Dedifferentiated amniotic fluid mesenchymal stem cell (primary cell): ENCODE data around the gene ALG11.
"Not testable (repeated sequence)": the region's sequence is repeated elsewhere in the genome, so short reads cannot be mapped to it uniquely, and the experiment has no call there.

Experiments
- DNase-seq: peaks from one replicate; pipeline ENCODE4 v3.0.0-alpha.2; 2016; ENCODE audit errors: extremely low spot score

The ALG11 gene

DNA sequence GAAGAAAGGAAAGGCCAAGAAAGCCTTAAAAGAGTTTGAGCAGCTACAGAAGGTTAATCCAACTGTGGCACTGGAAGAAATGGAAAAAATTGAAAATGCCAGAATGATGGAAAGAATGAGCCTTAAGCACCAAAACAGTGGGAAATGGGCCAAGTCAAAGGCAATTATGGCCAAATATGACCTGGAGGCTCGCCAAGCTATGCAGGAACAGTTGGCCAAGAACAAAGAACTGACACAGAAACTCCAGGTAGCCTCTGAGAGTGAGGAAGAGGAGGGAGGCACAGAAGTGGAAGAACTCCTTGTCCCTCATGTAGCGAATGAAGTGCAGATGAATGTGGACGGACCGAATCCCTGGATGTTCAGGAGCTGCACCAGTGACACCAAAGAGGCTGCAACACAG is 17.4 kb downstream of the ALG11 start:
- DNase-seq: no peak

DNA sequence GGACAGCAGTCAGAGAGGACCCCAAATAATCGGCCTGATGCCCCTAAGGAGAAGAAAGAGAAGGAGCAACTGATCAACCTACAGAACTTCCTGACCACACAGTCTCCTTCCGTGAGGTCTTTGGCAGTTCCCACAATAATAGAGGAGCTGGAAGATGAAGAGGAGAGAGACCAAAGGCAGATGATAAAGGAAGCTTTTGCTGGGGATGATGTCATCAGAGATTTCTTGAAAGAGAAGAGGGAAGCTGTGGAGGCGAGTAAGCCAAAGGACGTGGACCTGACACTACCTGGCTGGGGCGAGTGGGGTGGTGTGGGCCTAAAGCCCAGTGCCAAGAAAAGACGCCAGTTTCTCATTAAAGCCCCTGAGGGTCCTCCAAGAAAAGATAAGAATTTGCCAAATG is 18.2 kb downstream of the ALG11 start:
- DNase-seq: not testable (repeated sequence)

DNA sequence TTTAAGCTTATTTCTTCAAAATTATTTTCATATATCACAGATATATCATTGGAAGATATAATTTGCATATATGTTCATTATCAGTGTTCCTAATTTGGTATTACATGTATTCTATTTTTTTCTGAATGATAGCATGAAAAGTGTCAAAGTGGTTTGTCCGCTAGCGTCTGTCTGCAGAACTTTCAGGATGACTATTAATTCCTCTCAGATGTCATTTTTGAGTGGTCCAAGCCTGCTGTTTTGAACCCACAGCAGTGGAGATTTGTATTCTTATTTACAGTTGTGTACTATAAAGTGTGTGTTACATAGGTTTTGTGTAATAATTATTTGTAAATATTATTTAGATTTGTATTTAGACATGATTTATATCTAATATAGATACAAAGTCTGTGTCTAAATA is 20.8 kb downstream of the ALG11 start:
- DNase-seq: no peak

DNA sequence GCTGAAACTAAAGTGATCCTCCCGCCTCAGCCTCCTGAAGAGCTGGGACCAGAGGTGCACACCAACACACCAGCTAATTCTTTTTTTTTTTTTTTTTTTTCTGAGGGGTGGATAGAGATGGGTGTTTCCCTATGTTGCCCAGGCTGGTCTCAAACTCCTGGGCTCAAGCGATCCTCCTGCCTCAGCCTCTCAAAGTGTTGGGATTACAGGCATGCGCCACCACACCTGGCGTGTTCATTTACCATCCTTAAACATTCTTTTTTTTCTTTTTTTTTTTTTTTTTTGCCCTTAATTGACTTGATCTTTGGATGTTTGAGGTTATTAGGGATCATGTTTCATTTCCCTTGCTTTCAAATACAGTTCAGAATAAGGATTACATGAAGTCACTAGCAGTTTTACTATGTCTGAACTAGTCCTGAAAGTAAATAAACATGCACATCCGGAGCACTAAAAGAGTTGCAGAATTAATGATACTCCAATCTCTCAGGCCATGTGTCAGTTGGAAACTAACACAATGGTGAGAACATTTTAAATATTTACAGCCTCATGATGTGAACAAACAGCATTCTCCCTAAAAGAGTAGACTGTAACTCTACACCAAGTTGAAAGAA is 22.5 kb downstream of the ALG11 start:
- no peak for DNase-seq

DNA sequence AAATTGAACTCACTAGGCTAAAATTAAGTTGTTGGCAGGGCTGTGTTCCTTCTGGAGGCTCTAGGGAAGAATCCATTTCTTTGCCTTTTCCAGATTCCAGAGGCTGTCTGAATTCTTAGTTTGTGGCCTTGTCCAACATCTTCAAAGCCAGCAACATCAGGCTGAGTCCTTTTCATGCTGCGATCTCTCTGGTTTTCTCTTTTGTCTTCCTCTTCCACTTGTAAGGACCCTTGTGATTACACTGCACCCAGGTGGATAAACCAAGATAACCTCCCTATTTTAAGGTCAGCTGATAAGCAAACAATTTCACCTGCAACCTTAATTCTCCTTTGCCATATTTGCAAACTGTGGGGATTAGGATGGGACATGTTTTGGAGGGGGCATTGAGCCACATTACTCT is 23.8 kb downstream of the ALG11 start:
- DNase-seq: no peak

DNA sequence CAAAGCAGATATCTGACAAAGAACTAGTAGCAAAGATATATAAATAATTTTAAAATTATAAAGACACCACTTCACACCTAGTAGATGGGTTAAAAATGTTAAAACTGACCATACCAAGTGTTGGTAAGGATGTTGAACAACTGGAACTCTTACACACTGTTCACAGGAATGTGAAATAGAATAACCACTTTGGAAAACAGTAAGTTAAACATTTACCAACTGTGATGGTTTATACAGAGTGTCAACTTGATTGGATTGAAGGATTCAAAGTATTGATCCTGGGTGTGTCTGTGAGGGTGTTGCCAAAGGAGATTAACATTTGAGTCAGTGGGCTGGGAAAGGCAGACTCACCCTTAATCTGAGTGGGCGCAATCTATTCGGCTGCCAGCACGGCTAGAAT is 31.5 kb downstream of the ALG11 start:
- DNase-seq: no peak

DNA sequence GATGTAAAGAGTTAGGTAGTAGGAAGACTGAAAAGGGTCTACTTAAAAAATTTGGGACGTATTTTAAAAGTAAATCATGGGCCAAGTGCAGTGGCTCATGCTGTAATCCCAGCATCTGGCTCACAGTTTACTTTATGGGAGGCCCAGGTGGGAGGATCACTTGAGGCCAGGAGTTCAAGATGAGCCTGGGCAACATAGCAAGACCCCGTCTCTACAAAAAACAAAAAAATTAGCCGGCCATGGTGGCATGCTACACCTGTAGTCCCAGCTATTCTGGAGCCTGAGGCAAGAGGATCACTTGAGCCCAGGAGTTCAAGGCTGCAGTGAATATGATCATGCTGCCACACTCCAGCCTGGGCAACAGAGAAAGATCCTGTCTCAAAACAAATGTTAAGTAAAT is 35.3 kb downstream of the ALG11 start:
- no peak for DNase-seq

DNA sequence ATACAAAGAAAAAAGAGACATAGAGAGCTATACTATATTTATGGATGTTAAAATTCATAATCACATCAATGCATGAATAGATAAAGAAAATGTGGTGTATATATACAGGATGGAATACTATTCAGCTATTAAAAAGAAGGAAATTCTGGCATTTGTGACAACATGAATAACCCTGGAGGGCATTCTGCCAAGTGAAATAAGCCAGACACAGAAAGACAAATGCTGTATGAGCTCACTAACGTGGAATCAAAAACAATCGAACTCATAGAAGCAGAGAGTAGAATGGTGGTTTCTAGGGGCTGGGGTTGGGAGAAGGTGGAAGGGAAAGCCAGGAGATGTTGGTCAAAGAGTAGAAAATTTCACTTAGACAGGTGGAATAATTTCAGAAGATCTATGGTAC is 36.3 kb downstream of the ALG11 start:
- DNase-seq: no peak

DNA sequence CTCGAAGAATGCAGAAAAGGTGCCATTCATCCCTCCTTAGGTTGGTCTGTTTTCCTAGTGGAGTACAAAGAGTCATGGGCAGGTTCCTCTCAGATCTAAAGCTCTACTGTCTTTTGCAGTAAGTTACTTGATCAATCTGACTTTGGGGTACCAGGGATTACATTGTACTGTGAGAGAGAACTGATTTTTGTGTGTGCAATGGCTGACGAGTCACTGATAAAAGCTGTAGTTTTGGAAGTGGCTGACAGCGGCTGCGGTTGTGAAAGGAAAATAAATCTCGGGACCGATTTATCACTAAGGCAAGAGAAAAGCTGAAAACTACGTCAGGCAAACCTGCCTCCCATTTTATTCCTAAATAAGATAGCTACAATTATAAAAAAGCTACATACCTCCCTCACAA is 39.2 kb downstream of the ALG11 start:
- DNase-seq: no peak

DNA sequence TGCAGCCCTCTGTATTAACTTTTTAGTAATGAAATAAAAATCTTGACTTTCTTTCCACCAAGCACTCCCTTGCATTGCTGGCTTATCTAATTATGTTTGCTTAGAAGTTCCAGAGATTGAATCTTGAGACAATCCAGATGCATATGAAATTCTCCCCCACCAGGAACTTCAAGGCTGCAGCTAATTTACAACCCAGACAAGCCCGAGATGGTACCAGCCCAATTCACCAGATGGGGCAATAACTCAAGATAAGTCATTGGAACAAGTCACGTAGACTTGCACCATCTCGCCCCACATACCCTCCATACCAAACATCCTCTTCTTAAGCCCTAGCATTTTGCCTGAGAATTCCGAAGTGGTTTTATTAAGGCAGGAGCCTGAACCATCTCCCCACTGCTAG is 41.3 kb downstream of the ALG11 start:
- peak; percentile 22 for DNase-seq

DNA sequence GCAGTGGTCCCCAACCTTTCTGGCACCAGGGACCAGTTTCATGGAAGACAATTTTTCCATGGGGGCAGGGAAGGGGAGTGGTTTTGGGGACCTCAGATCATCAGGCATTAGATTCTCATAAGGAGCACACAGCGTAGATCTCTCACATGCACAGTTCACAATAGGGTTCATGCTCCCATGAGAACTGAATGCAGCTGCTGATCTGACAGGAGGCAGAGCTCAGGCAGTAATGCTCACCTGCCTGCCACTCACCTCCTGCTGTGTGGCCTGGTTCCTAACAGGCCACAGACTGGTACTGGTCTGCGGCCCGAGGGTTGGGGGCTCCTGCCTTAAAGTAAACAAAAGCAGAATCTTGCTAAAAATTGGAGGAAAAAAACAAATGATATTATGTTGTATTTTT is 48.9 kb downstream of the ALG11 start:
- DNase-seq: not testable (repeated sequence)

DNA sequence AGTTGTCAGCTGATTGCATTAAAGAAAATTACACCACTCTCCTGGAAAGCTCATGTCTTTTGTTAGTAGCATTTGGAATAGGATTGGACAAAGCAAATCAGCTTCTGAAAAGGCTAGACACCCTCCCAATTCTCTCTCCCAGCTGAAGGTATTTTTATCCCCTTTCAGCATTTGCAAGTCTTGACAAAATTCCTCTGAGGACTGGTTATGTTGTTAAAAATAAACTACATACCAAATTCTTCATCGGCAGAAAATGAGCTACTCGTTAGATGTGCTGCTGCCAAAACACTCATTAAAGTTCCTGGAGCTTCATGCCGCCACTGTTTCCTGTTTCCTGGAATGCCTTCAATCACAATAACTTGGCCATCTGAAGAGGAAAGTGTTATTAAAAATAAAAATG is 49.4 kb downstream of the ALG11 start:
- peak; percentile 15 for DNase-seq

DNA sequence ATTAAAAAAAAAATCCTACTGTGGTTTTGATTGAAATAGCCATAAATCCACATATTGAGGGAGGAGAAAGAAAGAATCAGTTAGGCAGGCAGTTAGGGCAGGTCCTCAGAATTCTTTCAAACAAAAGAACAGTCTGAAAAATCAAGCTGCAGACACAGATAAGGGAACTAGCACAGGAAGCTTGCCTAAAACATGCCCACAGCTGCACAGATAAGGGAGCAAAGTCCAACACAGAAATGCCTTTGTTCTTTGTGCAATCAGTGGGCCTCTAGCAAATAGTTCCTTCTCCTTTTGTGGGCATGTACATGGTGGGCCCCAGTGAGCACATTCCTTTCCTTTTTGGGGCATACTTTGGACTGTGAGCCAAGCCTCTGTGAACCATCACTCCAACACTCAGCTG is 55.0 kb downstream of the ALG11 start:
- DNase-seq: no peak

DNA sequence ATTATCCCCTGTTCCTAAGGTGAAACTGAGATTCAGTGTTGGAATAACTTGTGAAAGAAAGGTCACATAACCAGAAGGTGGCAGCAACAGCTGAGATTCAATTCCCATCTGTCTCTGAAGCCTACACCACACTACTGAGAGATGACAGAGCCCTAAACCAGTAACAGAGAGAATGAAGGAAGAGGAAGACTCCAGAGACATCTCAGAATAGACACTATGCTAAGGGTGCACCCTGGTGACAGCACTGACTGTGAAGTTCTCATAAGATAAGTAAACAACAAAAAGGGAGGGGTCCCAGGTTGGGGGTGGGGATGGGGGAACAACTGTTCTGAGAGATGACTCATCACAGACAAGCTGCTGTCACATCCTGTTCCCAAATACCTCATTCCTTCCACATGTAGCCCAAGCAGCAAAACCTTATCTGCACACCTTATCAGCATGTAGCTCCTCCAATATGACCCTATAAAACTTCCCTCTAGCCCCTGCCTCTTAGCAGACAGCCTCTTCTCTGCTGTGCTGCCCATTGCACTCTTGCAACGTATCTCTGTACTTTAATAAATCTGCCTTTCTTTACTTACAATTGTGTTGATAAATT is 58.8 kb downstream of the ALG11 start:
- no peak for DNase-seq
